ENCODE data around the gene FAM107B. TPM values are rescaled to one million over a fixed set of nuclear protein-coding genes. Genes with fewer than 3 reads are reported as not detected.

FAM107B gene
- total RNA-seq, 1 donor from 2014 or later: 156 TPM

DNA sequence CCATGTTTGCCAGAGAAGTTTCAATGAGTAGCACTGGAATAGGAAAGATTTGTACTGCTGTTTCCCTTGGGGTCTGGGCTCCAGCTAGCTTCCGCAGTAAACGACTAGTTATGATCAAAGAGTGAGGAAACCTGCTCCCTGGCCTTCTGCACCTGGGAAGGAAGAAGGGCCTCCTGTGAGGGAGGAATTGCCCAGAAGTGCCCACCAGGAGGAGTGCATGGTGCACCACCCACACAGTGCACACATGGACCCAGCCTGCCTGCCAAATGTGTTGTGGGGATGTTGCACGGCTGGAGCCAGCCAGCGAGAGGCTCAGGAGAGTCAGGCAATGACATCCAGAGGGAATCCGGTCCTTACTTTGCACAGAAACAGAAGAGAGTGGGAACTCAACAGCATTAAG, 27.0 kb upstream of the FAM107B start:
- Mint-ChIP-seq H3K27me3 (ENCODE audit: insufficient read depth) (peaks cover 26% of the 10 kb centered on the region), H3K4me1 (ENCODE audit: low read depth) (no peaks in the 10 kb centered on the region), H3K27ac (no peak overlapping the region), H3K4me3 (no peak overlapping the region), H3K9me3 (no peaks in the 10 kb centered on the region), H3K36me3 (ENCODE audit: low read depth) (no peaks in the 10 kb centered on the region)
- intact Hi-C loops (cut with micrococcal nuclease): no loop called here
- DNase-seq (ENCODE audit: low spot score): no peak

- H3K9me3 Mint-ChIP-seq: no peaks in the 10 kb centered on the region
- peaks cover 24% of the 10 kb centered on the region for H3K27me3 Mint-ChIP-seq (ENCODE audit: insufficient read depth)
- no peaks in the 10 kb centered on the region for H3K36me3 Mint-ChIP-seq (ENCODE audit: low read depth)
- no peak overlapping the region for H3K4me3 Mint-ChIP-seq
- H3K4me1 Mint-ChIP-seq (ENCODE audit: low read depth): no peaks in the 10 kb centered on the region
- no peak for DNase-seq (ENCODE audit: low spot score)
- no peak overlapping the region for H3K27ac Mint-ChIP-seq
- intact Hi-C loops (cut with micrococcal nuclease): no loop called here
These were observed 25.7 kb upstream of the FAM107B start for GRCh38 chr10:14800397-14800796.

DNA sequence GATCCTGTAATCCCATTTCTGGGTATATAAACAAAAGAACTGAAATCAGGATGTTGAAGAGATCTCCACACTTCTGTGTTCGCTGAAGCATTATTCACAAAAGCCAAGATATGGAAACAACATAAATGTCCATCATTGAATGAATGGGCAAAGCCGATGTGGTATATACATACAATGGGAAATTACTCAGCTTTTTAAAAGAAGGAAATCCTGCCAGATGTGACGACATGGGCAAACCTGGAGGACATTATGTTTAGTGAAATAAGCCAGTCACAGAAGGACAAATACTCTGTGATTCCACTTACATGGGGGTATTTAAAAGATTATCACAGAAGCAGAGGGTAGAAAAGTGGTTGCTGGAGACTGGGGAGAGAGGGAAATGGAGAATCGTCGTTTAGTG, 23.9 kb upstream of the FAM107B start:
- DNase-seq (ENCODE audit: low spot score): no peak
- Mint-ChIP-seq H3K36me3 (ENCODE audit: low read depth) (no peaks in the 10 kb centered on the region), H3K4me3 (no peak overlapping the region), H3K27ac (no peak overlapping the region), H3K4me1 (ENCODE audit: low read depth) (no peaks in the 10 kb centered on the region), H3K9me3 (no peaks in the 10 kb centered on the region), H3K27me3 (ENCODE audit: insufficient read depth) (peaks cover 22% of the 10 kb centered on the region)
- intact Hi-C loops (cut with micrococcal nuclease): no loop called here

DNA sequence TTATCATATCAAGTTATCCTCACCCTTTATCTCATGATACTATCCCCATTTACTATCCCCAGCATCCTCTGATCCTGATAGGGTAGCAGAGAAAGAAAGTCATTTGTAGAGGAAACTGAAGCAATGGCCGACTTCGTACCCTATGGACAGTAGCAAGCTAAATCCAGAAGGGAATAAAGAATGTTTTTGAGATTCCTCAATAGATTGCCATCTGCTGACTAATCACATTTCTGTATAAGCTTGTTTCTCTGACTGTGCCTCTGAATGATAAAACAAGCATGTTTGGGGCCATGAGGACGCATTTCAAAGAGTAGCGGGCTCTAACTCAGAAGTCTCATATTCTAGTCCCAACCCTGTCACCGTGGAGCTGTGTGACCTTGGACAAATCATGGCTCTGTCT, 13.2 kb upstream of the FAM107B start:
- intact Hi-C loops (cut with micrococcal nuclease): no loop called here
- H3K4me3 Mint-ChIP-seq: no peak overlapping the region
- no peak overlapping the region for H3K27ac Mint-ChIP-seq
- H3K9me3 Mint-ChIP-seq: peaks cover 15% of the 10 kb centered on the region
- peaks cover 2% of the 10 kb centered on the region for H3K36me3 Mint-ChIP-seq (ENCODE audit: low read depth)
- DNase-seq (ENCODE audit: low spot score): no peak
- peaks cover 3% of the 10 kb centered on the region for H3K27me3 Mint-ChIP-seq (ENCODE audit: insufficient read depth)
- H3K4me1 Mint-ChIP-seq (ENCODE audit: low read depth): no peaks in the 10 kb centered on the region

GRCh38 chr10:14784459-14785055, 9.9 kb upstream of the FAM107B start:
- no peak for DNase-seq (ENCODE audit: low spot score)
- H3K27ac Mint-ChIP-seq: peak overlapping the region; percentile 2
- H3K4me1 Mint-ChIP-seq (ENCODE audit: low read depth): peaks cover 5% of the 10 kb centered on the region
- intact Hi-C loops (cut with micrococcal nuclease): no loop called here
- peaks cover 3% of the 10 kb centered on the region for H3K27me3 Mint-ChIP-seq (ENCODE audit: insufficient read depth)
- no peak overlapping the region for H3K4me3 Mint-ChIP-seq
- peaks cover 2% of the 10 kb centered on the region for H3K36me3 Mint-ChIP-seq (ENCODE audit: low read depth)
- peaks cover 15% of the 10 kb centered on the region for H3K9me3 Mint-ChIP-seq

DNA sequence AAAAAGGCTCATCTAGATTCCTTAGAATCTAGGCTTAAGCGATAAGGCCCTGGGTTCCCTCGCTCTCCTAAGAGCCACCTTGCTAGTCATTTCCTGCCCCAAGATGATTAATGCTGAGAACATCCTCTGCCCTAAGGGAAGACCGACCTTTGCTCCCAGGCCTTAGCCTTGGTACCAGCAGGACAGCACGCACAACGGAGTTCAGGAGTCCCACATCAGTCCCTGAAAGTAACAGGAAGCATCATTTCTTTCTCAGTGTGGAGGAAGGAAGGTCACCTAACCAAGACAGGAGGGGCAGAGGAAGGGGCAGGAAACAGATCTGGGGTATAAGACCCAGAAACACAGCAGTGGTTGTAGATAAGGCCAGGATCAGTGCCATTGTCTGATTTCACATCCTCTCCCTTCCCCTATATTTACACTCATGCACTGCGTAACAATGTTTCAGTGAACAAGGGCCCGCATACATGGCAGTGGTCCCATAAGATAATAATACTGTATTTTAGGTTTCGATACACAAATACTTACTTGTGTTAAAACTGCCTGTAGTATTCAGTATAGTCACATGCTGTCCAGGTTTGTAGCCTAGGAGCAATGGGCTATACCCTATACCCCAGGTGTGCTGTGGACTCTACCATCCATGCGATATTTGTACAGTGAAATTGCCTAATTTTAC, 8.1 kb upstream of the FAM107B start:
- Mint-ChIP-seq H3K4me1 (ENCODE audit: low read depth) (peaks cover 5% of the 10 kb centered on the region), H3K27ac (no peak overlapping the region), H3K36me3 (ENCODE audit: low read depth) (peaks cover 2% of the 10 kb centered on the region), H3K27me3 (ENCODE audit: insufficient read depth) (peaks cover 2% of the 10 kb centered on the region), H3K4me3 (no peak overlapping the region), H3K9me3 (peaks cover 11% of the 10 kb centered on the region)
- intact Hi-C loops (cut with micrococcal nuclease): no loop called here
- DNase-seq (ENCODE audit: low spot score): no peak

DNA sequence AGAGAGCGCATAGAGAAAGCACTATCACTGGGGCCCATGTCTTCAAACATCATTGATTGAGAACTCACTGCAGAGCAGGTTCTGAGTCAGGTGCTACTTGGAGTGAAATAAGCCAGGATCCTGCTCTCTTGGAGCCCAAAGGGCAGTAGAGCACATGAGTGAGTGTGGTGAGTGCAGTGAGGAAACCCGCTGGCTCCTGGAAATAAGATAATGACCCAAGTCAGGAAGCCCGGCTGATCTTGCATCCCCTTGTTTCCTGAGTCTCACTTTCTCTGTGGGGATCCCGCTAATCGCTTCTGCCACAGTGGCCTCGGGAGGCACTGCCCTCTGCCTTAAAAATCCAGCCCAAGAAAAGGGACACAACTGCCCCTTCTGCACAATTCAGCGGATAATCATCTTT, 7.1 kb upstream of the FAM107B start:
- Mint-ChIP-seq H3K4me1 (ENCODE audit: low read depth) (peaks cover 5% of the 10 kb centered on the region), H3K9me3 (peaks cover 11% of the 10 kb centered on the region), H3K4me3 (no peak overlapping the region), H3K27me3 (ENCODE audit: insufficient read depth) (no peaks in the 10 kb centered on the region), H3K36me3 (ENCODE audit: low read depth) (peaks cover 2% of the 10 kb centered on the region), H3K27ac (no peak overlapping the region)
- DNase-seq (ENCODE audit: low spot score): no peak
- intact Hi-C loops (cut with micrococcal nuclease): no loop called here

DNA sequence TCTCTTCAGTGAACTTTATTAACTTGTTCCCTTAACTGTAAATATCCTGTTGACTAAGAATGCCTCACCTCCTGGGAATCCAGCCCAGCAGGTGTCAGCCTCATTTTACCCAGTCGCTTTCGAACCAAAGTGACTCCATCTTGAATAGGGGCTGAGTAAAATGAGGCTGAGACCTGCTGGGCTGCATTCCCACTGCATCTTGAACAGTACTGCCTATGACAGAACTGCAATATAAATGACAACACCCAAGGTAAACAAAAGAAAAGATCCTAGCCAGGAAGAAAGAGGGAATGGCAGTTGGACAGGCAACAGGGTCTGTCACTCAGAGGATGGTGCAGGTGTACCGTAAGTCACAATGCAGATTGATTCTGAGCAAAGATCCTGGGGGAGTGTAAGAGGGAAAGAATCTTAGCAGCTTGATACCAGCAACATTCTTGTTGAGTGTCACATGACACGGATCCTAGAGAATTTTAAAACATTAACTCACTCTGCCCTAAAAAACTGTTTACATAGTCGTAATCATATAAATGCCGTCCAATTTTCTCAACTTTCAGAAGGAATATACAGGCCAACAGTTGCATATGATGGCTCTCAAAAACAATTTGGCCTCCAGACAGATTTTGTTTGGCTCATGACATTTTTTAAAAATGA, 4.4 kb upstream of the FAM107B start:
- H3K4me3 Mint-ChIP-seq: no peak overlapping the region
- DNase-seq (ENCODE audit: low spot score): no peak
- H3K4me1 Mint-ChIP-seq (ENCODE audit: low read depth): peaks cover 5% of the 10 kb centered on the region
- intact Hi-C loops (cut with micrococcal nuclease): no loop called here
- H3K27me3 Mint-ChIP-seq (ENCODE audit: insufficient read depth): no peaks in the 10 kb centered on the region
- peaks cover under 1% of the 10 kb centered on the region for H3K9me3 Mint-ChIP-seq
- no peaks in the 10 kb centered on the region for H3K36me3 Mint-ChIP-seq (ENCODE audit: low read depth)
- H3K27ac Mint-ChIP-seq: no peak overlapping the region

GRCh38 chr10:14776546-14776945, 1.8 kb upstream of the FAM107B start:
- Mint-ChIP-seq H3K36me3 (ENCODE audit: low read depth) (no peaks in the 10 kb centered on the region), H3K27ac (no peak overlapping the region), H3K9me3 (no peaks in the 10 kb centered on the region)

GRCh38 chr10:14775656-14776055, 959 bp upstream of the FAM107B start:
- no peaks in the 10 kb centered on the region for H3K36me3 Mint-ChIP-seq (ENCODE audit: low read depth)
- intact Hi-C loops (cut with micrococcal nuclease): no loop called here
- DNase-seq (ENCODE audit: low spot score): no peak
- no peak overlapping the region for H3K4me3 Mint-ChIP-seq
- no peak overlapping the region for H3K27ac Mint-ChIP-seq
- no peaks in the 10 kb centered on the region for H3K4me1 Mint-ChIP-seq (ENCODE audit: low read depth)
- H3K9me3 Mint-ChIP-seq: no peaks in the 10 kb centered on the region
- H3K27me3 Mint-ChIP-seq (ENCODE audit: insufficient read depth): peaks cover 2% of the 10 kb centered on the region

More at GRCh38 chr10:14776546-14776945, 1.8 kb upstream of the FAM107B start:
- Mint-ChIP-seq H3K4me3 (no peak overlapping the region), H3K27me3 (ENCODE audit: insufficient read depth) (peaks cover 2% of the 10 kb centered on the region), H3K4me1 (ENCODE audit: low read depth) (no peaks in the 10 kb centered on the region)
- DNase-seq (ENCODE audit: low spot score): no peak
- intact Hi-C loops (cut with micrococcal nuclease): no loop called here

DNA sequence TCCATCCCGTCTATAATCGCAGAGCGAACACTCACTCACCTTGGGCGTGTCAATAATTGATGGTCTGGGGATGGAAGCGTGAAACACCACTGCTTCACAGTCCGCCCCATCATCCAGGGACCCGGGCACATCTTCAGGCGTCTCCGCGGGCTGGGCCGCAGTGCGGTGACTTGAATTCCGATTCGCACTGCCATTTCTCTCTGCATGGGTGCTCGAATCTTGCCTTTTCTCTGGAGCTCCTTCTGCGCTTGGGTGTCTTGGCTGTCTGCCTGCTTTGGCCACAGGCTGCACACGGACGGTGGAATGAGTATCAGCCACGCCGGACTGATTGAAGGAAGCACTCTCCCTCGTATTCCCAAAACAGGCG, 500 bp downstream of the FAM107B start:
- no peak overlapping the region for H3K4me3 Mint-ChIP-seq
- H3K9me3 Mint-ChIP-seq: no peaks in the 10 kb centered on the region
- DNase-seq (ENCODE audit: low spot score): no peak
- H3K27me3 Mint-ChIP-seq (ENCODE audit: insufficient read depth): peaks cover 2% of the 10 kb centered on the region
- H3K27ac Mint-ChIP-seq: no peak overlapping the region
- no peaks in the 10 kb centered on the region for H3K36me3 Mint-ChIP-seq (ENCODE audit: low read depth)
- intact Hi-C loops (cut with micrococcal nuclease): no loop called here
- H3K4me1 Mint-ChIP-seq (ENCODE audit: low read depth): no peaks in the 10 kb centered on the region

DNA sequence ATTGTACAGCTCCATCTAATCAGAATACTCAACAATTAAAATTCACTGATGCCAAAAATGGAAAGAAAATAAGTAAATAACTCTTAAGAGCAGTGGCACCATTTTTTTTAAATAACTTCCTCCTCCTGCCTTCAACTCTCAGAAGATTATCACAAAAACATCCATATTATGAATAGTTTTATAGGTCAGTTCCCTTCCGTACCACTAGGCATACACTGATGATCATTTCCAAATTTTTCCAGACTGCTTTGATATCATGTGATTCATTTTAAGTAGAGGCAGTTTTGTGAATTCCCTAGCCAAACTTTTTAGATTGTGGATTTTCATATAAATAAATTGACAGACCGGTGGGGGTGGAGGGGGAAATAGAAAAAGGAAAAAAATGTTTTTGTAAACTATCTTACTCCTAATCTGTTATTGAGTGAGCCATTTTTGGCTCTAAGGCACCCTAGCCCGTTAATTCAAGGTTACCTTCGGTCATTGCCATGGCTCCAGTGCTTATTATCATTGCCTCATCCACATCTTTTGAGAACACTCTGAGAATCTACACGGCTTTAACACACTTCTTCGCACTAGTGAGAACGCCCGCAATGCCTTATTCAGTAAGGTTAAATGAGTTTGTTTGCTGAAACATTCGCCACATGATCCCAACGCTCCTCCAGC, 1.0 kb downstream of the FAM107B start:
- no peaks in the 10 kb centered on the region for H3K36me3 Mint-ChIP-seq (ENCODE audit: low read depth)
- H3K27me3 Mint-ChIP-seq (ENCODE audit: insufficient read depth): peaks cover 2% of the 10 kb centered on the region
- H3K4me3 Mint-ChIP-seq: no peak overlapping the region
- H3K27ac Mint-ChIP-seq: no peak overlapping the region
- H3K4me1 Mint-ChIP-seq (ENCODE audit: low read depth): no peaks in the 10 kb centered on the region
- H3K9me3 Mint-ChIP-seq: no peaks in the 10 kb centered on the region
- intact Hi-C loops (cut with micrococcal nuclease): no loop called here
- no peak for DNase-seq (ENCODE audit: low spot score)

DNA sequence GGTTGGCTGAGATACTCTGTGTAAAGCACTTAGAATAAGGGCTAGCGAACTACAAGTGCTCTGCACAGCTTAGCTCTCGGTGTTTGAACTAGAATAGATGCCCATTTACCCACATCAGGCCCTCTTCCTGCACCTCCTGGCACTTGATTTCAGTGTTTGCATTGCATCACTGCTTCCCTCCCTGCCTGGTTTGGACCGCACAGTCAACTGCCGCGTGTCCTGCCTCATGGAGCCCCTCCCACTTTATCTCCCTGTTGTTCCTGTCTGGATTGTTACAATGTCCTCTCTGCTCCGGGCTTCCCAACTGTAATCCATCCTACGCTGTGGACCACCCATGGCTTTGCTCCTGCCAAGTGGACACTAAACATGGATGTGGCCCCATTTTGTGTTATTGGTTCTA, 2.3 kb downstream of the FAM107B start:
- Mint-ChIP-seq H3K36me3 (ENCODE audit: low read depth) (no peaks in the 10 kb centered on the region), H3K27ac (no peak overlapping the region), H3K4me1 (ENCODE audit: low read depth) (no peaks in the 10 kb centered on the region), H3K9me3 (no peaks in the 10 kb centered on the region), H3K4me3 (no peak overlapping the region), H3K27me3 (ENCODE audit: insufficient read depth) (peaks cover 6% of the 10 kb centered on the region)
- intact Hi-C loops (cut with micrococcal nuclease): no loop called here
- DNase-seq (ENCODE audit: low spot score): no peak

All from activated T-helper 1 cell treated with anti-CD3 and anti-CD28 coated beads, Interleukin-12 subunit alpha, Interleukin-12 subunit beta, Interleukin-2, Interleukin-4 antibody, amounts not matched to agents 30 ng/mL and 10 ng/mL and 1 ng/mL, durations not matched to agents 14 hours and 24 hours and 36 hours (primary cell).